Posterior vena cava (tissue), 2 donors: ENCODE results near the gene NRAP. TPM values are rescaled to one million over a fixed set of nuclear protein-coding genes. Genes with fewer than 3 reads are reported as not detected.

ENCODE experiments used
- DNase-seq: peaks from one replicate; pipeline ENCODE4 v3.0.0-alpha.2; 2020; ENCODE audit warnings: low spot score
- intact Hi-C, 2 donors: fragments of 100-400 bp; cut with DNase I; formaldehyde crosslinking; loops; one replicate each; pipeline versions ENCODE4 v1.14.1 to v1.14.2; 2022 to 2023
- total RNA-seq, 2 donors: library from RNA; stranded (reverse); fragmentation: NEBNext Ultra II Directional; extraction: Animal tissue kit (Norgen Biotek cat#: 25700); gene quantifications; one replicate each; pipeline ENCODE4 v1.2.1, GENCODE V29; 2021
- donor health status: DM: yes; HTN: yes; CAD: no.
- donor health status: DM: yes; HTN: yes; CAD: no.

Gene NRAP
- total RNA-seq, 2 donors from 2014 or later: 0.09 TPM; not detected in 1

- intact Hi-C loops: no loop called here
Measured at GRCh38 chr10:113644185-113645120, 19.4 kb downstream of the NRAP start.

DNA sequence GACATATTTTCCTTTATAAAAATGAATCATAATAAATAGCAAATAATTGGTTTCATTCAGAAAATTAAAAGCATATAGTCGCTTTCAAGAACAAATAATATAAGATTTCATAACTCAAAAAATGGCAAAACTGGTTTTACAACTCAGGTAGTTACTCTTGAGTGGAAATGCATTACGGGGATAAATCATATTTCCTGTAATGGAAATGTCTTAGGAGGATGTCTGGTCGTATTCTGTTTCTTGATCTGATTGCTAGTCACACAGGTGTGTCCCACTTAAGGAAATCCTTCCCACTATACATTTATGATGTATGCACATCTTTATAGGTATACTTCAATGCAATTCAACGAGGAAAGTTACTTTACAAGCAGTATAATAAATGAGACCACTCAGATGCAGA lies 20.7 kb downstream of the NRAP start:
- no peak for DNase-seq
- intact Hi-C loops: no loop called here

More at GRCh38 chr10:113644185-113645120, 19.4 kb downstream of the NRAP start:
- no peak for DNase-seq

DNA sequence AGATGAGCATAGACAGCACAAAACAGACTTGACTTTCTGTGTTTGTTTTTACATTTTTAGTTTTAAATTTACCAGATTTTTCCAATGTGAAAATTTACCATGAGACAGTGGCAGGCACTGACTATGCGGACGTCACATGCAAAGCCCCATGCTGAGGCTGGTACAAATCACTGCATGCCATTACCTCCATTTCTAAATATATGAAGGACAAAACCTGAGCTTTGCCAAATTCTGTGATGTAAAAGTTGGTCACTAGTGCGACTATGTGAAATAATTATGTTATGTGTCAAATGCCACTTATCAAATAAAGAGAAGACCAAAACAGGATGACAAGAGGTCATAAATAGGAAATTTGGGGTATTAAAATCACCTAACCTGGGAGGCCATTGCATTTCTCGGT lies 22.1 kb downstream of the NRAP start:
- intact Hi-C loops: no loop called here
- DNase-seq: no peak

DNA sequence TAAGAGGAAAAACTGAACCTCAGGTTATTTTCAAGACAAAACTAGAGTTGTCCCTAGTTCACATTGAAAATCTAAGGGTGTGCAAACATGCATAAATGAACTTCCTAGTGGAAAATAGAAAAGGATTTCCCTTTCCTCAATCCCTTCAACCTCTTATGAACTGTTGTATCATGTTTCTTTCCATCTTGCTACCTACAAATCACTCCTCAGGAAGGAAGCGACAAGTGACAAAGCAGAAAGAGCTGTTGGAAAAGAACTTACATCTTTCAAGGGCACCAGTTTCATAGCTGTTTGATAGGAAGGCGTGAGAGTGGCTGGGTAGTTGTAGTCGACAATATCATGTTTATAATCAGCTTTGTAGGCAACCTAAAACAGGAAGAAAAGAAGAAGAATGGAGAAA lies 23.9 kb downstream of the NRAP start:
- intact Hi-C loops: loop anchor here in 1 of 2 donors (5.0 kb wide), 1 partner anchor 1308 kb away; no protein-coding TSS in a partner anchor
- DNase-seq: no peak

GRCh38 chr10:113631684-113632367 lies 32.0 kb downstream of the NRAP start:
- no peak for DNase-seq
- intact Hi-C loops: no loop called here

GRCh38 chr10:113630929-113631533 lies 32.8 kb downstream of the NRAP start:
- no peak for DNase-seq
- intact Hi-C loops: no loop called here

GRCh38 chr10:113628607-113629153 lies 35.2 kb downstream of the NRAP start:
- DNase-seq: no peak
- intact Hi-C loops: no loop called here

DNA sequence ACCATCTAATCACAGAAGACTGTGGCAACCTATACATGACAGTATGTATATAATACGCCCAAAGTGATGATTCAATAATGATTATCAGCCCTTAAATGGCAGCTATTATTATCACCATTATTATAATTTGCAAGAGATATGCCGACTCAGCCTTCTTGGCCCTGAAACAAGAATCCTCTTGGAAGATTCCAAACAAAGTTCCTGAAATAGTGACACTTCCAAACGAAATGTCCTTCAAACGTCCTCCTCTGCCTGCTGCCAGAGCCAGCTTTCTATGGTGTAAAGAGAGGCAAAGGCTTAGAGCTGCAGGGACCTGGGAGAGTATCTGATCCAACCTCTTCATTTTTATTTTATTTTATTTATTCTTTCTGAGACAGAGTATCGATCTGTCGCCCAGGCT lies 36.0 kb downstream of the NRAP start:
- intact Hi-C loops: no loop called here
- no peak for DNase-seq

DNA sequence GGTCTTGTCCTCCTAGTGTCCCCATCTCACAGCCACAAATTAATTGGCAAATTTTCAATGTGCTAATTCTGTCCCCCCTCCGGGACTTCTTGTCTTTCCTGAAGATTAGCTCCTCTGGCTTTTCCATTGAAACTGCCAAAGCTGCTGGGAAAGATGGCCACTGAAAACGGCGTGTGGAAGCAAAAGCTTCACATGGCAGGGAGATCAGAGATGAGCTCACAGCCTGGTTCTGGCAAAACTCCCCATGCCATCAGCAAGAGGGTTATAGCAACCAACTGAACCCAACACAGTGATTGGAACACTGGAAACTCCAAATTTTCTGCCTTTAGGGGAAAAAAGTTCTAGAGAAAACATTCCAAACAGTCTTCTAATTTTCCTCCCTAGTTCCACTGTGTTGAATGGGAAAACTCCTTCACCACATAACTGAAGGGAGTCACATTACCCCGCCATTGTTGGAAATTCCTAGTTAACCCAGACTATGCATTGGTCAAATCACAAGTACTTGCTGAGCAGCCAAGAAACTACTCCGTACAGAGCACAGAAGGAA lies 37.0 kb downstream of the NRAP start:
- intact Hi-C loops: no loop called here
- DNase-seq: no peak

- DNase-seq: no peak
- intact Hi-C loops: no loop called here
Measured at GRCh38 chr10:113625461-113626186, 38.2 kb downstream of the NRAP start.

DNA sequence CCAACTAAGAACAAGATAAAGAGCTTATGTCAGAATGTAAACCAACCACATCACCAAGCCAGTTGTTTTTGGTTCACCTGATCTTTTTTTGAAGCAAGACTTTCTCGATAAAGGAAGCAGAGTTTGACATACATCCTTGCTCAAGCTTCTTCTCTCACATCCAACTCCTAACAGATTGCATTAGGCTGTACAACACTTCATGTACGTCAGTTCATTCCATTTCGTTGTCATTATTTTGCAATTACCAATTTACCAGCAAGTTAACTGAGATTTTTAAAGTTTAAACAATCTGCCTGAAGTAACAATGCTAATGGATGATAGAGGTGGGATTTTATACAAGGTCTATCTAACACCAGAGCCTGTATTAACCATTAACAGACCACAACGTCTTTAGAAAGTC lies 41.0 kb downstream of the NRAP start:
- no peak for DNase-seq

DNA sequence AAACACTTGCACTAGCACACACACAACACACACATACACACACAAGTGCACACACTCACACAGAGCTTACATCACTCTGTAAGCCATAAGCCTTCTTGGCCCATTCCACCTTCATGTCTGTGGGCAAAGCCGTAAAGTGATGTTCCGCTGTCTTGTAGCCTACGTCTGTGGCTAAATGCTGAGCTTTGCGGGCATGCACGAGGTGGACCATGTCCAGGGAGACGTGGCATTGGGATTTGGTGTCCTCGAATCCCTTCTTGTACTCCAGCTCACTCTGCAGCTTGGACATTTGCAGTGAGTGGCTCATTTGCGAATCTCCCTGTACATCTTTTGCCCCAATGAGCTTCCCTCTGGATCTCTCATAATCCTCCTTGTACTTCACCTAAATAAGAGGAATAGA lies 42.0 kb downstream of the NRAP start:
- intact Hi-C loops: no loop called here
- no peak for DNase-seq

More for the DNA sequence above, 41.0 kb downstream of the NRAP start:
- intact Hi-C loops: no loop called here

DNA sequence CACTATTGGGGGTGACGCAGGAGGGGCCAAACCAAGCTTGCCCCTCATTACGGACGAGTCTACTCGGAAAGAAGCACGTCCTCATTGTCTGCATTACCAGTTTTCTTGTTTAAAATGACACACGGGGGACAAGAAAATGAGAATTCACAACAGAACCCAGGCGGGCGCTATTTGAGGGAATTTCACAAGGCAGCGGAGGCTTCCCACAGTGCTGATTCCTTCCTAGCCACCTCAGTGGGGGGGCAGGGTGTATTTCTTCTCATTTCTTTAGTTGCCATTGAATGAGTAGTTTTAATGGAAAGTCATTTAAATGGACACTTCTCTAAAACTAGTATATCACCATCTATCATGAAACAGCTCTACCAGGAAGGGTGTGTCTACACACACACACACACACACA lies 42.9 kb downstream of the NRAP start:
- intact Hi-C loops: no loop called here

DNA sequence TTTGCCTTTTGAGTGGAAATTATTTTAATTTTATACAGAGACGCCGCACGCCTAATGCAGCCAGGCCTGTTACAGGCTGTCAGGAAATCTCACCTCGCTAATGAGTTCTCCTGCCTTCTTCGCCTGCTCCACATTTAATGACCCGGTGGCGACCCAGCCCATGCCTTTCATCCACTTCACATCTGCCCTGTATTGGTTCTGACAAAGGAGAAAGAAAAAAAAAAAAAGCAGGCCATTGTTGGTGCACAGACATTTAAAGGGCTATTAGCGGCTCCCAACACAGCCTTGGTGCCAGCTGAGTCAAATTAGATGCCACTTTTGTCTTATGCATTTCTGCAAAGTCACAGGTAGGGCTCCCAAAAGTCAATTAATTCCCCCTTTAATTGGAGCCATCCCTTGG lies 43.3 kb downstream of the NRAP start:
- intact Hi-C loops: no loop called here
- no peak for DNase-seq

More for the DNA sequence above, 42.9 kb downstream of the NRAP start:
- no peak for DNase-seq

DNA sequence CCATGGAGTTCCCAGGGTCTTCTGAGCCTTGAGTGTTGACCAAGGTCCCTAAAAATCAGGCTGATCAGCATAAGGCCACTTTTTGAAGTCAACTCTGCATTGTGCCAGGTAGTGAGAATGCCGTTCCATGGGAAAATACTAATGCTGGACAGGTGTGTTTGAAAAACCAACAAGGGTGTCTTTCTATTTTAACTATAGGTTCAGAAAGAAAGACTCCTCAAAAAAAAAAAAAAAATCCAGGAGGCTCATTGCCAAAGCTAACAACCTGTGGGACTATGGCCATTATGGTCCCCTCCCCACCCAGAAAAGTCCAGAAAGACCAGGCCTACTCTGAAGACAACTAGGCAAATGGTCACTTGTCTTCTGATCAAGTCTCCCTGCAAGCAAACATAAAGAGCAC lies 44.4 kb downstream of the NRAP start:
- no peak for DNase-seq
- intact Hi-C loops: no loop called here

- no peak for DNase-seq
- intact Hi-C loops: no loop called here
Measured at GRCh38 chr10:113618338-113618737, 45.5 kb downstream of the NRAP start.

DNA sequence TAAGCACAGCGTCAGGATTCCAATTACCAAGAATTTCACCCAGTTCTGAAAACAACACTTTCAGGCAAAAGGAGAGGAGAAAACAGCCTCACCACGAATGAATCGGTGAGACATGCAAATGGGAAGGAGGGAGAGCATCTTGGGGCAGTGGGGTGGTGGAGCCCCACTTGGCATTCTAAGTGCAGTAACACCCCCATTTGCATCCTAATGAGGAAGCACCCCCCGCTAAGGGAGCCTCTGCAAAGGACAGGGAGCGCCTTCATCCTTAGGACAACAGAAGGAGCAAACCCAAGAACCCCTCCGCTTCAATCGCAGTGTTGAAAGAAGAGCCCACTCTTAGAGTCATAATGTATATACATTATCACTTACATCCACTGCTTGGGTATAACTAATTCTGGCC lies 46.8 kb downstream of the NRAP start:
- intact Hi-C loops: no loop called here
- no peak for DNase-seq

DNA sequence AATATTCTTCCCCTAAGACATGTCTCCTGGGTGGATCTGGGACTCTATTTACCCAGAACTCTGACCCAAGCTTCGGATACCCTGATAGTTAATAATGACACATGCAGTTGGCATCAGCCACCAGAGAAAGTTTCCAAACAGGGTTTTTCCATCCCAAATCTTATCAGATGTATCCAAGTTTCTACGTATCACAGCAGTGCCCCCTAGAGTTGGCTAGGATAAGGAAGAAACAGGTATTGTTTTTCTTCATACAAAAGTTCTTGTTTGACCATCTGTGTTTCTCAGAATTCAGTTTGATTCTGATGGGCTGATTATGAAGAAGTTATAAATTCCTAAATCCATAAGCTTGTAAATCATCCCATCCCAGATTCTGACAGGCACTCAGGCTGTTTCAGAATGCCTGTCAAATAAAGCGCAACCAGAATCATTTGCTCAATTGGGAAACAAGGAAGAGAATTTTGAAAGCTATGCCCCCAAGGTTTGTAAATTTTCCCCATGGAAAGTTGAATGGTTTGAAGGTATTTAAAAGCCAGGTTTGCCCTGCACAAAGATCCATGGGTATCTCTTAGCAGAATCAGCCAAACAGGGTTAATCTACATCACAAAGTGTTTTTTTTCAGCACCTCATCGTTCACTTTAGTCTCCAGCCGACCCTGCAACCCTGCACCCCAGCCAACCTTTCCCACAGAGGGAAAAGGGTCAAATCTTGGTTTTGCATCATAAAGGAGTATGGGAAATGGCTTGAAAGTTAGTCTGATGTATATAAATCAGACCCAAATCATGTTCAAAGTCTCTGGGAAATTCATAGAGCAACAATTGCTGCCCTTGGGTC lies 47.4 kb downstream of the NRAP start:
- no peak for DNase-seq
- intact Hi-C loops: no loop called here
